BJ (cell line): ENCODE measurements around the gene RNF220. TPM values are rescaled to one million over a fixed set of nuclear protein-coding genes. Genes with fewer than 3 reads are reported as not detected.

Experiments used
- CTCF ChIA-PET: fragments of 350-600 bp; formaldehyde crosslinking; extraction: SDS; loops from one replicate; lab custom pipeline; 2021; ENCODE audit warnings: antibody characterized with exemption, inconsistent platforms; lab: Yijun Ruan, JAX
- POLR2A ChIA-PET: fragments of 300-600 bp; sonication (Branson Sonifier 250); formaldehyde crosslinking; extraction: SDS; loops from one replicate; lab custom pipeline; 2021; ENCODE audit warnings: antibody characterized with exemption; lab: Charles Lee
- DNase-seq: peaks from one replicate; pipeline ENCODE4 v3.0.0-alpha.2; 2011; ENCODE audit warnings: low read depth
- H3K27me3 ChIP-seq: 2 replicates; pipeline ENCODE4 v1.6.0; 2011; ENCODE audit warnings: low read length; ENCODE audit not compliant: control insufficient read depth, insufficient read depth
- H3K36me3 ChIP-seq: 2 replicates; pipeline ENCODE4 v1.5.1; 2011; ENCODE audit warnings: low read length; ENCODE audit not compliant: control insufficient read depth, insufficient read depth
- H3K4me3 ChIP-seq: 2 replicates; pipeline ENCODE4 v1.5.1; 2011; ENCODE audit warnings: low read depth, mild to moderate bottlenecking, control low read depth, low read length
- CTCF ChIP-seq: IDR thresholded peaks from 2 replicates; pipeline ENCODE4 v1.5.1; 2011; ENCODE audit warnings: low read depth, mild to moderate bottlenecking, control low read depth, inconsistent platforms, low read length, moderate library complexity; ENCODE audit not compliant: insufficient read depth
- polyA plus RNA-seq: library from polyadenylated mRNA; depleted of rRNA; stranded (reverse); fragments of >200 nt; gene quantifications from 2 replicates; pipeline ENCODE4 v1.2.3, GENCODE V29; 2011

The RNF220 gene
- polyA plus RNA-seq, 1 experiment: 65.4 TPM

- CTCF ChIA-PET: interaction anchor here (1.0 to 4.2 kb wide), 2 partner anchors 24 to 36 kb away, joined by 3 to 25 read pairs; no protein-coding TSS in a partner anchor
These were observed 271.6 kb downstream of the RNF220 start for GRCh38 chr1:44676484-44677200.

DNA sequence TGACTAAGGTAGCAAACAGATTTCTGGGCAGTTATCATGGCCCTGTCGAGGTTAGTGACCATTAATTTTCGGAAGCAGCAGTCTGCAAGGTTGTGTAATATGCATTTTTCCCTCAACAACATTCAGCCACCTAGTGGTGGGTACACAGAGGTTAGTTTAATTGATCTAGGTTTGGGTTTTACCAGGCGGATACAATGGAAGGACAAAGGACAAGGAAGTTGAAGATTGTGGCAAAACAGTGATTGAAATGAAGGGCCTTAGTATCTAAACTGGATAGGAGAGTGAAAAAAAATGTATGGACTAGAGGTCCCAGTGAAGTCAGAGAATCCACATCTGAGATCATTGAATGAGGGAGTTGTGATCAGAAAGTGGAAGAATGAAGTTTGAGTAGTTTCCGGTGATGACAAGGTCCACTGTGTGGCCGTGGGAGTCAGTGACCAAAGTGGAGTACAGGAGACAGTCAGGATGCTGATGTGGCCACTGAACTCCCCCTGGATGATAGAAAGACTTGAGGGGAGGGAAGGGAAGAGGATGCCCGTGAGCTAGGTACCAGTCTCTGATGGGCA lies 272.2 kb downstream of the RNF220 start:
- Histone ChIP-seq H3K36me3 (no peaks in the 10 kb centered on the region), H3K4me3 (no peak overlapping the region), H3K27me3 (no peaks in the 10 kb centered on the region)
- TF ChIP-seq CTCF: peak; percentile 56
- ChIA-PET POLR2A (no interaction called here), CTCF (interaction anchor here (0.7 to 4.2 kb wide), 7 partner anchors 10 to 67 kb away, joined by 3 to 25 read pairs (median 3); no protein-coding TSS in a partner anchor)
- DNase-seq: no peak

More at GRCh38 chr1:44676484-44677200, 271.6 kb downstream of the RNF220 start:
- no peak for TF ChIP-seq CTCF
- no peaks in the 10 kb centered on the region for H3K36me3 ChIP-seq
- DNase-seq: peak; percentile 39
- POLR2A ChIA-PET: no interaction called here
- no peak overlapping the region for H3K4me3 ChIP-seq
- no peaks in the 10 kb centered on the region for H3K27me3 ChIP-seq

DNA sequence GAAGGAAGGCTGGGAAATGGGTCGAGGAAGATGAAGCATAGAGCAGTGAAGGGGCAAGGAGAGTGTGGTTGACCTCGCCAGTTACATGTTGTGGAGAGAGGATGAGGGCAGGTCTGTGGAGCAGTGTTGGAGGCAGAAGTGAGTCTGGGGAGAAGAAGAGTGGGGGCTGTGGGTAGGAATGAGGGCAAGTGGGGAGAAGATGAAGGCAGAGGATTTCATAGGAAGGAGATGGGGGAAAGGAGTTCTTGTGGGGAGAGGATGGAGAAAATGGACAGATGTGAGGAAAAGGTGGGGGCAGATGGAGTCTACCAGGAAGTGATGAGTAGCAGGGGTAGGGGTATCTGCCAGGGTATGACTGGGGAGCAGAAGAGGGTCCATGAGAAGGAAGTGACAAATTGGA lies 273.1 kb downstream of the RNF220 start:
- no peak for DNase-seq
- CTCF ChIA-PET: interaction anchor here (0.7 to 1.1 kb wide), 5 partner anchors 9 to 68 kb away, joined by 3 to 6 read pairs (median 3); no protein-coding TSS in a partner anchor
- Histone ChIP-seq H3K4me3 (no peak overlapping the region), H3K27me3 (no peaks in the 10 kb centered on the region), H3K36me3 (no peaks in the 10 kb centered on the region)
- POLR2A ChIA-PET: no interaction called here
- no peak for TF ChIP-seq CTCF

GRCh38 chr1:44678626-44679025 lies 273.6 kb downstream of the RNF220 start:
- TF ChIP-seq CTCF: no peak
- ChIA-PET POLR2A (no interaction called here), CTCF (no interaction called here)
- no peak for DNase-seq
- H3K4me3 ChIP-seq: no peak overlapping the region
- H3K27me3 ChIP-seq: no peaks in the 10 kb centered on the region
- H3K36me3 ChIP-seq: no peaks in the 10 kb centered on the region

- no peak for TF ChIP-seq CTCF
- no peaks in the 10 kb centered on the region for H3K36me3 ChIP-seq
- no peaks in the 10 kb centered on the region for H3K27me3 ChIP-seq
- no peak for DNase-seq
- H3K4me3 ChIP-seq: no peak overlapping the region
- POLR2A ChIA-PET: no interaction called here
- CTCF ChIA-PET: no interaction called here
These were observed 274.4 kb downstream of the RNF220 start for GRCh38 chr1:44679468-44679867.
